Cardiac muscle cell (in vitro differentiated cells and primary cell): ENCODE data around the gene CST7. TPM values are rescaled to one million over a fixed set of nuclear protein-coding genes. Genes with fewer than 3 reads are reported as not detected.
"Not testable (repeated sequence)": the region's sequence is repeated elsewhere in the genome, so short reads cannot be mapped to it uniquely, and the experiment has no call there.

Experiments used
- DNase-seq, 2 donors: peaks; one replicate each; pipeline versions ENCODE4 v3.0.0 to v3.0.0-alpha.2; 2010 to 2017; ENCODE audit warnings: low read depth in 1 of 2, low spot score in 1 of 2
- H3K27ac ChIP-seq: fragments of 200-600 bp; sonication (generic); 2 replicates; pipeline ENCODE4 v1.5.1; 2016
- H3K27me3 ChIP-seq: fragments of 200-600 bp; sonication (generic); 2 replicates; pipeline ENCODE4 v1.6.0; 2016; ENCODE audit warnings: control low read depth
- H3K36me3 ChIP-seq: fragments of 200-600 bp; sonication (generic); 2 replicates; pipeline ENCODE4 v1.5.1; 2016; ENCODE audit warnings: control low read depth
- H3K4me1 ChIP-seq: fragments of 200-600 bp; sonication (generic); 2 replicates; pipeline ENCODE4 v1.8.1; 2017; ENCODE audit warnings: low read depth, mild to moderate bottlenecking, mixed run types
- H3K4me3 ChIP-seq: fragments of 200-600 bp; sonication (generic); 2 replicates; pipeline ENCODE4 v1.5.1; 2016; ENCODE audit warnings: mild to moderate bottlenecking
- H3K9me3 ChIP-seq: fragments of 200-600 bp; sonication (generic); 2 replicates; pipeline ENCODE4 v1.5.1; 2017; ENCODE audit warnings: low read depth, mild to moderate bottlenecking, control low read depth
- polyA plus RNA-seq: library from polyadenylated mRNA; unstranded; fragments of >200 nt; fragmentation: Nextera tagmentation; extraction: Ambion mirVana; gene quantifications from 2 replicates; pipeline ENCODE4 v1.2.1, GENCODE V29; 2016
- total RNA-seq: library from RNA; depleted of rRNA; stranded (reverse); fragments of >200 nt; gene quantifications from 2 replicates; pipeline ENCODE4 v1.2.3, GENCODE V29; 2016
- TF ChIP-seq, protein P1 (sequence below): IDR thresholded peaks from 2 replicates; pipeline ENCODE4 v1.5.1; 2012; ENCODE audit warnings: low read depth, mild to moderate bottlenecking, low read length

CST7 gene
- total and polyA plus RNA-seq, 2 experiments from 2014 or later: 0.20 TPM; not detected in 1

DNA sequence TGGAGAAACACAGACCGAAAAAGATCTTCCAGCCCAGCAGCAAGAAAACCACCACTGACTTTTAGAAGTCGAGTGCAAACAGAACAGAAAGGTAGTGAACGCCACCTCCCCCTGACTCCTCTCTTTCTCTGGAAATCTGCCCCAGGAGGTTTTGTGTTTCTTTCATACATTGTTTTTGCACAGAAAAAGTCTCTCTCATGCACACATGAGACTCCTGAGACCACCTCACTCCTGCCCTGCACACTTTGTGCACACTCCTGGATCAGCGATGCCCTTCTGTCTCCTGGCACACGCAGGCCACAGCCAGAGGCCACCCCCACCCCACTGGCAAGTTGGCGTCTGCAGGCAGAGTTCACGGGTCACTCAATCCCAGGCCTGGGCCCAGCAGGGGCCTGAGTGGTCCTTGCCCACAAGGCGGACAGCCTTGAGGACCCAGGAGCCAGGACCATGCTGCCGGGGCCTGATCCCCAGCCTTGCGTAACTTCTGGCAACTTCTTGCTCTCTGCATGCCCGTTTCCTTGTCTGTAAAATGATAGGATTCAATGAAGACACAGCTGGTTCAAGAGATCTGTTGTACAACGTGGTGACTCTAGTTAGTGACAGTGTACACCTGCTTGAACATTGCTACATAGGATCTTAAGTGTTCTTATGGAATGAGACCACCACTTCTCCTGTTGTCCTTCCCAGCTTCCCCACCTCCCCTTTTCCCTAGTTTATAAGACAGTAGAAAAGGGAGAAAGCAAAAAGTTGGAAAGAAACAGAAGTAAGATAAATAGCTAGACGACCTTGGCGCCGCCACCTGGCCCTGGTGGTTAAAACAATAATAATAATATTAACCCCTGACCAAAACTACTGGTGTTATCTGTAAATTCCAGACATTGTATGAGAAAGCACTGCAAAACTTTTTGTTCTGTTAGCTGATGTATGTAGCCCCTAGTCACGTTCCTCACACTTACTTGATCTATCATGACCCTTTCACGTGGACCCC lies 30.2 kb upstream of the CST7 start:
- Histone ChIP-seq H3K4me1 (no peaks in the 10 kb centered on the region), H3K27ac (no peak overlapping the region), H3K27me3 (no peaks in the 10 kb centered on the region), H3K4me3 (no peak overlapping the region), H3K36me3 (no peaks in the 10 kb centered on the region), H3K9me3 (no peaks in the 10 kb centered on the region)
- no peak for DNase-seq
- TF ChIP-seq, protein P1, sequence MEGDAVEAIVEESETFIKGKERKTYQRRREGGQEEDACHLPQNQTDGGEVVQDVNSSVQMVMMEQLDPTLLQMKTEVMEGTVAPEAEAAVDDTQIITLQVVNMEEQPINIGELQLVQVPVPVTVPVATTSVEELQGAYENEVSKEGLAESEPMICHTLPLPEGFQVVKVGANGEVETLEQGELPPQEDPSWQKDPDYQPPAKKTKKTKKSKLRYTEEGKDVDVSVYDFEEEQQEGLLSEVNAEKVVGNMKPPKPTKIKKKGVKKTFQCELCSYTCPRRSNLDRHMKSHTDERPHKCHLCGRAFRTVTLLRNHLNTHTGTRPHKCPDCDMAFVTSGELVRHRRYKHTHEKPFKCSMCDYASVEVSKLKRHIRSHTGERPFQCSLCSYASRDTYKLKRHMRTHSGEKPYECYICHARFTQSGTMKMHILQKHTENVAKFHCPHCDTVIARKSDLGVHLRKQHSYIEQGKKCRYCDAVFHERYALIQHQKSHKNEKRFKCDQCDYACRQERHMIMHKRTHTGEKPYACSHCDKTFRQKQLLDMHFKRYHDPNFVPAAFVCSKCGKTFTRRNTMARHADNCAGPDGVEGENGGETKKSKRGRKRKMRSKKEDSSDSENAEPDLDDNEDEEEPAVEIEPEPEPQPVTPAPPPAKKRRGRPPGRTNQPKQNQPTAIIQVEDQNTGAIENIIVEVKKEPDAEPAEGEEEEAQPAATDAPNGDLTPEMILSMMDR: no peak

DNA sequence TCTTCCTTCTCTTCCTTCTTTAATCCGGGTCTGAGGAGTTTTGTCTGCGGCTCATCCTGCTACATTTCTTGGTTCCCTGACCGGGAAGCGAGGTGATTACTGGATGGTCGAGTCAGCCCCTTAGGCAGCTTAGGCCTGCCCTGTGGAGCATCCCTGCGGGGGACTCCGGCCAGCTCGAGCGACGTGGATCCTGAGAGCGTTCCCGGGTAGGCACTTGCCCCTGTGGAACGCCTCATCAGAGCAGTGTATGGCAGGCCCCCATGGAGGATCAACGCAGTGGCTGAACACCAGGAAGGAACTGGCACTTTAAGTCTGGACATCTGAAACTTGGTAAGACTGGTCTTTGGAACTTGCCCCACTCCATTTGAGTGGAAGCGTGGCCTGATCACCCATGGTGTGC lies 29.4 kb upstream of the CST7 start:
- H3K27ac ChIP-seq, H3K4me1 ChIP-seq, H3K36me3 ChIP-seq, H3K27me3 ChIP-seq, H3K4me3 ChIP-seq, DNase-seq, H3K9me3 ChIP-seq: not testable (repeated sequence)

DNA sequence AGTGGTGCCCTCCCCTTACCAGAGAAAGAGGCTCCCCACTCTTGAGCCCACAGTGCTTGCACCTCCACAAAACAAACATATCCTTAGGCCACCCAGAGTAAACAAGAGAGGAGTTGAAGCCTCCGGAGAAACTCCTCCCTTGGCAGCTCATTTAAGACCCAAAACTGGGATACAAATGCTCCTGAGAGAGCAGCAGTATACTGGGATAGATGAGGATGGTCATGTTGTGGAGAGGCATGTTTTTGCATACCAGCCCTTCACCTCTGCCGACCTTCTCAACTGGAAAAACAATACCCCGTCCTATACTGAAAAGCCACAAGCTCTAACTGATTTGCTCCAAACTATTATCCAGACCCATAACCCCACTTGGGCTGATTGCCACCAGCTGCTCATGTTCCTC lies 28.4 kb upstream of the CST7 start:
- H3K9me3 ChIP-seq, H3K4me3 ChIP-seq, H3K27me3 ChIP-seq, DNase-seq, H3K36me3 ChIP-seq, H3K4me1 ChIP-seq, H3K27ac ChIP-seq: not testable (repeated sequence)

DNA sequence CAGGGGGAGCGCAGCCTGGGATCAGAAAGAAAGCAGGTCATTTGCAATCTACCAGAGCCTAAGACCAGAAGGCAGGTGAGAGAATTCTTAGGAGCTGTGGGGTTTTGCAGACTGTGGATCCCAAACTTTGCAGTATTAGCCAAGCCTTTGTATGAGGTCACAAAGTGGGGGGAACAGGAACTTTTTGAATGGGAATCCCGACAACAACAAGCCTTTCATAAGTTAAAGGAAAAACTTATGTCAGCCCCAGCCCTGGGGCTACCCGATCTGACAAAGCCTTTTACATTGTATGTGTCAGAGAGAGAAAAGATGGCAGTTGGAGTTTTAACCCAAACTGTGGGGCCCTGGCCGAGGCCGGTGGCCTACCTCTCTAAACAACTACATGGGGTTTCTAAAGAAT lies 19.8 kb upstream of the CST7 start:
- H3K36me3 ChIP-seq, H3K9me3 ChIP-seq, DNase-seq, H3K4me3 ChIP-seq, H3K27ac ChIP-seq, H3K4me1 ChIP-seq, H3K27me3 ChIP-seq: not testable (repeated sequence)

DNA sequence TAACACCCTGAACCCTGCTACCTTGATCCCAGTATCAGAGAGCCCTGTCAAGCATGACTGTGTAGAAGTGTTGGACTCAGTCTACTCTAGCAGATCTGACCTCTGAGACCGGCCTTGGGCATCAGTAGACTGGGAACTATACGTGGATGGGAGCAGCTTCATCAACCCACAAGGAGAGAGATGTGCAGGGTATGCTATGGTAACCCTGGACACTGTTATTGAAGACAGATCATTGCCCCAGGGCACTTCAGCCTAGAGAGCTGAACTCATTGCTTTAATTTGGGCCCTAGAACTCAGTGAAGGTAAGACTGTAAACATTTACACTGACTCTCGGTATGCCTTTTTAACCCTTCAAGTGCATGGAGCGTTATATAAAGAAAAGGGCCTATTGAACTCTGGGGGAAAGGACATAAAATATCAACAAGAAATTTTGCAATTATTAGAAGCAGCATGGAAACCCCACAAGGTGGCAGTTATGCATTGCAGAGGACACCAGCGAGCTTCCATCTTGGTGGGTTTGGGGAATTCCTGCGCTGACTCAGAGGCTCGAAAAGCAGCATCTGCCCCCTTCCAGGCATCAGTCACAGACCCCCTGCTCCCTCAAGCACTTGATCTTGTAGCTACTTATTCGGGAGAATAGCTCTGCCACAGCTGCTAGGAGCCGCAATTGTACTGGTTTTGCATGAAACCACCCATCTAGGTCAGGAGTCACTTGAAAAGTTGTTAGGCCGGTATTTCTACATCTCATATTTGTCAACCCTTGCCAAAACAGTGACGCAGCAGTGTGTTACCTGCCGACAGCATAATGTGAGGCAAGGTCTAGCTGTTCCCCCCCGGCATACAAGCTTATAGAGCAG lies 19.0 kb upstream of the CST7 start:
- not testable (repeated sequence) for H3K4me1 ChIP-seq, DNase-seq, H3K27me3 ChIP-seq, H3K36me3 ChIP-seq, H3K9me3 ChIP-seq, H3K4me3 ChIP-seq, H3K27ac ChIP-seq

DNA sequence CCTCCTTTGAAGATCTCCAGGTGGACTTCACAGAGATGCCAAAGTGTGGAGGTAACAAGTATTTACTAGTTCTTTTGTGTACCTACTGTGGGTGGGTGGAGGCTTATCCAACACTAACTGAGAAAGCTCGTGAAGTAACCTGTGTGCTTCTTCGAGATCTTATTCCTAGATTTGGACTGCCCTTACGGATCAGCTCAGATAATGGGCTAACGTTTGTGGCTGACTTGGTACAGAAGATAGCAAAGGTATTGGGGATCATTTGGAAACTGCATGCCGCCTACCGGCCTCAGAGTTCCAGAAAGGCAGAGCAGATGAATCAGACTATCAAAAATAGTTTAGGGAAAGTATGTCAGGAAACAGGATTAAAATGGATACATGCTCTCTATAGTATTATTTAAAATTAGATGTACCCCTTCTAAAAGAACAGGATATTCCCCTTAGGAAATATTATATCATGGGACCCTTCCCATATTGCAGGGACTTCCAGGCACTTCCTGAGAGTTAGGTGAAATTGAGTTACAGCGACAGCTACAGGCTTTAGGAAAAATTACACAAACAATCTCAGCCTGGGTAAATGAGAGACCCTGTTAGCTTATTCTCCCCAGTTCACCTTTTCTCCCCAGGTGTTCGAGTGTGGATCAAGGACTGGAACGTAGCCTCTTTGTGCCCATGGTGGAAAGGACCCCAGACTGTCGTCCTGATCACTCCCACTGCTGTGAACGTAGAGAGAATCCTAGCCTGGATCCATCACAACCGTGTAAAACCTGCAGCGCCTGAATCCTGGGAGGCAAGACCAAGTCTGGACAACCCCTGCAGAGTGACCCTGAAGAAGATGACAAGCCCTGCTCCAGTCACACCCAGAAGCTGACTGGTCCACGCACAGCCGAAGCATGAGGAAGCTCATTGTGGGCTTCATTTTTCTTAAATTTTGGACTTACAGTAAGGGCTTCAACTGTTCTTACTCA lies 18.1 kb upstream of the CST7 start:
- H3K27me3 ChIP-seq: not testable (repeated sequence)
- TF ChIP-seq, protein P1: peak; percentile 36

DNA sequence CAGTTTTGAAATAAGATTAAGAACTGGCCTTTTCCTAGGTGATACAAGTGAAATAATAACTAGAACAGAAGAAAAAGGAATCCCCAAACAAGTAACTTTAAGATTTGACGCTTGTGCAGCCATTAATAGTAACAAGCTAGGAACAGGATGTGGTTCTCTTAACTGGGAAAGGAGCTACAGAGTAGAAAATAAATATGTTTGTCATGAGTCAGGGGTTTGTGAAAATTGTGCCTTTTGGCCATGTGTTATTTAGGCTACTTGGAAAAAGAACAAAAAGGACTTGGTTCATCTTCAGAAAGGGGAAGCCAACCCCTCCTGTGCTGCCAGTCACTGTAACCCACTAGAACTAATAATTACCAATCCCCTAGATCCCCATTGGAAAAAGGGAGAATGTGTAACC lies 17.2 kb upstream of the CST7 start:
- not testable (repeated sequence) for H3K4me3 ChIP-seq, H3K4me1 ChIP-seq, H3K27ac ChIP-seq, H3K9me3 ChIP-seq, DNase-seq, H3K36me3 ChIP-seq, H3K27me3 ChIP-seq

More for the DNA sequence above, 18.1 kb upstream of the CST7 start:
- H3K9me3 ChIP-seq, DNase-seq, H3K36me3 ChIP-seq, H3K4me3 ChIP-seq, H3K4me1 ChIP-seq, H3K27ac ChIP-seq: not testable (repeated sequence)
